ENCODE measurements around the gene CDR2. TPM values are rescaled to one million over a fixed set of nuclear protein-coding genes. Genes with fewer than 3 reads are reported as not detected.

Gene CDR2
- total and polyA plus RNA-seq, 2 of the 13 experiments (the other 11 are each of a cell fraction or from before 2014, with no cell fraction given): 59.0 to 78.9 TPM

GRCh38 chr16:22326369-22326652 is 48.1 kb downstream of the CDR2 start:
- 91% methylated on average over 4 of the region's 4 CpGs for WGBS (ENCODE audit: low lambda C conversion rate)
- Histone ChIP-seq H3K27ac (ENCODE audit: extremely low read length, insufficient read depth, low read length) (no peak overlapping the region), H2AFZ (ENCODE audit: low read length) (no peak overlapping the region), H3K4me1 (ENCODE audit: insufficient read depth, low read length) (no peaks in the 10 kb centered on the region), H3K27me3 (ENCODE audit: control insufficient read depth in 1 of 2, insufficient read depth in 2 of 2, low read length in 2 of 2) (no peaks in the 10 kb centered on the region), H4K20me1 (ENCODE audit: insufficient read depth, low read length) (peaks cover 21% of the 10 kb centered on the region; the same call in 1 of the 2 replicates), H3K4me2 (ENCODE audit: low read depth, low read length) (no peak overlapping the region), H3K36me3 (replicated peaks in 1 of 2; ENCODE audit: control insufficient read depth in 1 of 2, insufficient read depth in 2 of 2, low read length in 2 of 2) (peaks cover 75 to 98% of the 10 kb centered on the region in 2 experiments), H3K9ac (ENCODE audit: insufficient read depth, low read depth, low read length) (no peak overlapping the region), H3K79me2 (ENCODE audit: insufficient read depth, low read length) (peaks cover 11% of the 10 kb centered on the region), H3K9me3 (ENCODE audit: low read length) (no peaks in the 10 kb centered on the region), H3K4me3 (replicated peaks in 1 of 3; ENCODE audit: insufficient read depth in 1 of 3, low read depth in 2 of 3, low read length in 3 of 3) (no peak overlapping the region)
- in situ Hi-C loops (cut with HindIII; ENCODE audit: extremely low pct_ligation_motif_present, low pct_unique_long_range_greater_than_20kb): loop anchor here (25.0 kb wide), 2 partner anchors 764 to 1164 kb away; partner anchors contain the start of genes DNAH3 and LDAF1
- intact Hi-C loops (cut with micrococcal nuclease; ENCODE audit: unreplicated experiment): no loop called here
- TF ChIP-seq POLR2G (IDR thresholded peaks at IDR 0.05; ENCODE audit: low read depth, low read length) (0 out of 2 replicates have a peak, but pooled peaks have one; percentile 1), SSRP1 (CRISPR knock-in tag; IDR thresholded peaks at IDR 0.05) (no peak), SPEN (CRISPR knock-in tag; IDR thresholded peaks at IDR 0.05; ENCODE audit: low read depth) (no peak), ZSCAN22 (CRISPR knock-in tag; IDR thresholded peaks at IDR 0.05) (no peak), RBM22 (optimal IDR thresholded peaks at IDR 0.05; ENCODE audit: low read length) (peak; percentile 80), MBD4 (IDR thresholded peaks at IDR 0.05; ENCODE audit: borderline replicate concordance, low read length) (no peak), ZNF75D (CRISPR knock-in tag; IDR thresholded peaks at IDR 0.05; ENCODE audit: borderline replicate concordance) (no peak)
- DNase-seq (ENCODE audit: low spot score) (no peak), FAIRE-seq (no peak), ATAC-seq (no peak)
- CTCF ChIA-PET (ENCODE audit: low intra/inter-chr PET ratio, low total read pairs): no interaction called here
- no TSS peak for BruUV-seq (replicated peaks)
- POLR2A ChIA-PET: interaction anchor here (1.4 kb wide), 1 partner anchor 27 kb away, joined by 3 read pairs; no protein-coding TSS in a partner anchor

- 99% methylated on average over 38 of the region's 46 CpGs for WGBS (ENCODE audit: low lambda C conversion rate)
- ATAC-seq (no peak), FAIRE-seq (no peak), DNase-seq (ENCODE audit: low spot score) (no peak)
- Histone ChIP-seq H3K4me1 (ENCODE audit: insufficient read depth, low read length) (no peaks in the 10 kb centered on the region), H3K27ac (ENCODE audit: extremely low read length, insufficient read depth, low read length) (no peak overlapping the region), H3K4me3 (replicated peaks in 1 of 3; ENCODE audit: insufficient read depth in 1 of 3, low read depth in 2 of 3, low read length in 3 of 3) (no peak overlapping the region), H4K20me1 (ENCODE audit: insufficient read depth, low read length) (peaks cover 27% of the 10 kb centered on the region; the same call in 1 of the 2 replicates), H3K9me3 (ENCODE audit: low read length) (no peaks in the 10 kb centered on the region), H2AFZ (ENCODE audit: low read length) (no peak overlapping the region), H3K79me2 (ENCODE audit: insufficient read depth, low read length) (peaks cover 14% of the 10 kb centered on the region), H3K27me3 (ENCODE audit: control insufficient read depth in 1 of 2, insufficient read depth in 2 of 2, low read length in 2 of 2) (no peaks in the 10 kb centered on the region), H3K9ac (ENCODE audit: insufficient read depth, low read depth, low read length) (no peak overlapping the region), H3K4me2 (ENCODE audit: low read depth, low read length) (no peak overlapping the region), H3K36me3 (replicated peaks in 1 of 2; ENCODE audit: control insufficient read depth in 1 of 2, insufficient read depth in 2 of 2, low read length in 2 of 2) (peaks cover 76 to 99% of the 10 kb centered on the region in 2 experiments)
- BruUV-seq (replicated peaks): no TSS peak
- intact Hi-C loops (cut with micrococcal nuclease; ENCODE audit: unreplicated experiment): no loop called here
- ChIA-PET CTCF (ENCODE audit: low intra/inter-chr PET ratio, low total read pairs) (no interaction called here), POLR2A (interaction anchor here (1.4 kb wide), 1 partner anchor 28 kb away, joined by 3 read pairs; no protein-coding TSS in a partner anchor)
- in situ Hi-C loops (cut with HindIII; ENCODE audit: extremely low pct_ligation_motif_present, low pct_unique_long_range_greater_than_20kb): loop anchor here (25.0 kb wide), 2 partner anchors 763 to 1163 kb away; partner anchors contain the start of genes DNAH3 and LDAF1
- TF ChIP-seq HNF4A (CRISPR knock-in tag; IDR thresholded peaks at IDR 0.05) (no peak), TBP (CRISPR knock-in tag; IDR thresholded peaks at IDR 0.05) (no peak), ZNF749 (CRISPR knock-in tag; IDR thresholded peaks at IDR 0.05; ENCODE audit: borderline replicate concordance) (no peak), BCL6 (CRISPR knock-in tag; IDR thresholded peaks at IDR 0.05) (no peak), PLRG1 (conservative IDR thresholded peaks at IDR 0.05) (no peak), ZNF260 (CRISPR knock-in tag; IDR thresholded peaks at IDR 0.05; ENCODE audit: borderline replicate concordance, low read depth) (no peak), MLX (CRISPR knock-in tag; IDR thresholded peaks at IDR 0.05) (no peak), ZNF891 (CRISPR knock-in tag; IDR thresholded peaks at IDR 0.05) (0 out of 2 replicates have a peak, but pooled peaks have one; percentile 41), ZFAT (CRISPR knock-in tag; conservative IDR thresholded peaks at IDR 0.05) (no peak), ZNF343 (CRISPR knock-in tag; IDR thresholded peaks at IDR 0.05) (no peak), HOXD1 (CRISPR knock-in tag; IDR thresholded peaks at IDR 0.05) (no peak), ATF7-NPFF (CRISPR knock-in tag; IDR thresholded peaks at IDR 0.05; ENCODE audit: low read depth) (no peak), RBM22 (optimal IDR thresholded peaks at IDR 0.05; ENCODE audit: low read length) (peak; percentile 65), RBM39 (IDR thresholded peaks at IDR 0.05; ENCODE audit: low read depth, low read length, poor library complexity, severe bottlenecking) (peak; percentile 29)
These were observed 48.6 kb downstream of the CDR2 start for GRCh38 chr16:22325598-22326368.

Measured in HepG2 (cell line).